Measurements from ENCODE around the gene CCR3.

CCR3 gene

DNA sequence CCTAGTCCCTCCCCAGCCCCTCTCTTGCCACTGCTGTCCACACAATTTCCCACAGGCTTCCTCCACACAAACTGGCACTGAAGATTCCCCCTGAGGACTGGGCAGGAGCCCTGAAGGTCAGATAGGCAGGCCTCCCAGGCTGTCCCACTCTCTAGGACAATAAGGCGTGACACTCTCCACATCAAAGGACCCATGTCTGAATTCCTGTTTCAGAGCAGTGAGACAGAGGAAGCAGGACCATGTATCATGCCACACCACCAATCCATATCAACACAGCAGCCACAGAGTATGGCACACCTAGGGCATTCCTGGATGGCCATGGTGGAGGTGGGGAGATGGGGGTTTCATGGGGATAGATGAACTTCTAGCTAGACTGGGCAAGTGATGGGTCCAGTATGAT is 20.3 kb upstream of the CCR3 start:
- DNase-seq: no peak

DNA sequence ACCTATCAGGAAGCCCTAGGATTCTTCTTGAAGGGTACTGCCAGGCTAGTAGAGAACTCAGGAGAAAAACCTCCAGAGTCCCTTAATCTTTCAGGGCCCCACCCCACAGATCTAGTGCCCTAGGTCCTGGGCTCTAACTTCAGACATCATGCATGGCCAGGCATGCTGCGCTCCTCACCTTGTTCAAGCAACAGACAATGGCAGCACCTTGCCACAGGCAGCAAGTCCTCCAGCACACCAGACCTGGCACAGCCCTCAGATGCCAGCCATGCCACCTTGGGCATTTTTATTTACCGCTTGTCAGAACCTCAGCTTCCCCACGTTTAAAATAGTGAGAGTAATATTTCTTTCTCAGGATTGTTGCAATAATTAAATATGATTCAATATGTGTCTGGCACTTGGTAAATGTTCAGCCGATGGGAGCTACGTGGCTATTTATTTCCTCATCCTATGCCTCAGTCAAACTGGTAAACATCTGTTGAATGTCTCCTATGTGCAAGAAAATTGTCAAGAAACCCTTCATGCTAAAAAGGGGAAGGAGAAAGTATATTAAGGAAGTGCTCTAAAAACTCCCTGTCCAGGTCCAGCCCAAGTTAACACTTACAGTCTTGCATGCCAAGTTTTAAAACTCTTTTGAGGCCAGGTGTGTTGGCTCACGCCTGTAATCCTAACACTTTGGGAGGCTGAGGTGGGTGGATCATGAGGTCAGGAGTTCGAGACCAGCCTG is 19.7 kb upstream of the CCR3 start:
- DNase-seq: no peak

- DNase-seq: no peak
Observed at GRCh38 chr3:46228260-46229242, 13.7 kb upstream of the CCR3 start.

- DNase-seq: no peak
Observed at GRCh38 chr3:46231323-46231722, 10.9 kb upstream of the CCR3 start.

- DNase-seq: no peak
Observed at GRCh38 chr3:46233194-46233593, 9.1 kb upstream of the CCR3 start.

GRCh38 chr3:46235425-46235824 is 6.8 kb upstream of the CCR3 start:
- no peak for DNase-seq

- DNase-seq: no peak
Observed at GRCh38 chr3:46236294-46237054, 5.8 kb upstream of the CCR3 start.

- DNase-seq: no peak
Observed at GRCh38 chr3:46238386-46238785, 3.9 kb upstream of the CCR3 start.

GRCh38 chr3:46239301-46239938 is 2.8 kb upstream of the CCR3 start:
- no peak for DNase-seq

DNA sequence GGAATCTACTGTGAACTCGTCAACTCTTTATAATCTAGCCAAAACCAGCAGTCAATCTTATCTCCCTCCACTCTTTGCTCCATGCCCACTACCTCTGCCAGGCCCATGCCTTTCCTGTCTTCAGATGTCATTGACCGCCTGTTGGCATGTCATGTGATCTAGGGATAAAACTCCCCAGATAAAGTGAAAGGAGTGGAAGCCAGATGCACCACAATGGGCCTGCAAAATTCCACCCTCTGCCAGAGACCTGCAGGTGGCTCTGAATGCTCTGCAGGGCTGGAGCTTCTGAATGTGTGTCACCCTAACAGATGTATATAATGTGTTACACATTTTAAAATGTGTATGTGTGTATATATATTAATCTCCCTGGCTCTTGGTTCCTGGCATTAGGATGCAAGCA is 2.3 kb upstream of the CCR3 start:
- DNase-seq: no peak

DNA sequence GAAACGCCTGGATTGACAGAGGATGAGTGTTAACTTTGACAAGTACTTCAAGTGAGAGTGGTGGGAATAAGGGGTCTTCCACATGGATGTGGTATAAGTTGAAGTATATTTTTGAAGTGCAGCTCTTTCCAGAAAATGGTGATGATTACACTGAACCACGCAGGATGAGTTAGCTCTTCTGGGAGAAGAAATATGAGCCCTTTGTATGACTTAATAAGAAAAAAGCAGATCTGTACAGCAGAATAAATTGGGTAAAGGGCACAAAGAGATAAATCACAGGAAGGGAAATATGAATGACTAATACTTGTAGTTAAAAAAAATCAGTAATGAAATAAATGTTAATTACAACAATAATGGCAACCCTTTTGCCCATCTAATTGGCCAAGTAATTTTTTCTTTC is 1.3 kb downstream of the CCR3 start:
- no peak for DNase-seq

GRCh38 chr3:46245146-46245545 is 2.9 kb downstream of the CCR3 start:
- DNase-seq: no peak

- DNase-seq: no peak
Observed at GRCh38 chr3:46252980-46253379, 10.7 kb downstream of the CCR3 start.

DNA sequence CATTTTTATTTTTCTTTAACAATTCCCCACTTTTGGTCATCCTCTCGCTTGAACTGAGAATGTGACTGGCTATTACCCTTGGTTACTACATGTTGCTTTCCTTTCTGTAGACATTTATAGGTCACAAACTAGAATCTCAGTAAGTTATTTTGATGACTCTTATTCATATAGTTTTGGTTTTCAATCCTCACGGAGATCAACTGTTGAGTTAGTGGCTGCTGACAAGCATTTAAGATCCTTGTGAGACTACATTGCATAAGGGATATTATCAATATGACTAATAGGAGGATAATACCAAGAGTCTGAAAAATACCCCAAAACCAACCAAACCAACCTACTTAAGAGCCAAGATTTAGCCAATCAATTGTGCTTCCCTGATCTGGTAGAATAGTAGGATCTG is 16.3 kb downstream of the CCR3 start:
- DNase-seq: no peak

DNA sequence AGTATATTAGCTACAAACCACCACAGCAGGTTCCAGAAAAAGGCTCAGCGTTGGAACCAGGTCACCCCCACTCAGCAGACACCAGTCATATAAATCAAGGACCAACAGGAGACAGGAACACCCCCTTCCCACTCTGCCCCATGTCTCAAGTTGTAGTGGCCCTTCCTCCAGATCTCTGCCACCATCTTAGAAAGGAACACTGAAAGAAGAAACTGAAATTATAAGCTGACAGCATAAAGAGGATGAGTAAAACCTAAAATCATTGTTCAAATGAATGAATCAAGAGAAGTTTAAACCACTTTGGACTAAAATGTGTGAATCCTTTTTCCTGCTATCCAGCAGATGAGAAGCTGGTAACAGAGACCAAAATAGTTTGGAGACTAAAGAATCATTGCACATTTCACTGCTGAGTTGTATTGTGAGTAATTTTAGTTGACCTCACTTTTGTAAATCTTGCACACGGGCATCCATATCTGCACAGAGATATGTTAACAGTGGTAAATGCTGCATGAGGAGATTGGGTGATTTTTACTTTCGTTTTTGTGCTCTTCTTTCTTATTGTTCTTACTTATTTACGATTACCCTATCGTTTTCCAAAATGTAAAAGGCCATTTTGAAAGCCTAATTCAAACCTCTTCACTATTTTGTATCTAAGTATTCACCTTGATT is 19.8 kb downstream of the CCR3 start:
- no peak for DNase-seq

GRCh38 chr3:46264002-46264401 is 21.7 kb downstream of the CCR3 start:
- no peak for DNase-seq

- DNase-seq: no peak
Observed at GRCh38 chr3:46266598-46266997, 24.3 kb downstream of the CCR3 start.

- no peak for DNase-seq
Observed at GRCh38 chr3:46269556-46269955, 27.3 kb downstream of the CCR3 start.

- DNase-seq: no peak
Observed at GRCh38 chr3:46270474-46270873, 28.2 kb downstream of the CCR3 start.

GRCh38 chr3:46271209-46271745 is 29.0 kb downstream of the CCR3 start:
- no peak for DNase-seq

- DNase-seq: no peak
Observed at GRCh38 chr3:46272028-46272451, 29.8 kb downstream of the CCR3 start.

All from retina (tissue), 1 donor.